CD4-positive, alpha-beta T cell treated with Interferon alpha-2 for 1 hour (primary cell): ENCODE data around the gene ADCY7.

Experiments
- DNase-seq, 2 donors: peaks; one replicate each; pipeline ENCODE4 v3.0.0-alpha.2; 2020 to 2022

The ADCY7 gene

GRCh38 chr16:50300942-50301625, 34.7 kb downstream of the ADCY7 start:
- no peak for DNase-seq

- DNase-seq, result no peak
These were observed 35.5 kb downstream of the ADCY7 start for GRCh38 chr16:50301626-50302471.

DNA sequence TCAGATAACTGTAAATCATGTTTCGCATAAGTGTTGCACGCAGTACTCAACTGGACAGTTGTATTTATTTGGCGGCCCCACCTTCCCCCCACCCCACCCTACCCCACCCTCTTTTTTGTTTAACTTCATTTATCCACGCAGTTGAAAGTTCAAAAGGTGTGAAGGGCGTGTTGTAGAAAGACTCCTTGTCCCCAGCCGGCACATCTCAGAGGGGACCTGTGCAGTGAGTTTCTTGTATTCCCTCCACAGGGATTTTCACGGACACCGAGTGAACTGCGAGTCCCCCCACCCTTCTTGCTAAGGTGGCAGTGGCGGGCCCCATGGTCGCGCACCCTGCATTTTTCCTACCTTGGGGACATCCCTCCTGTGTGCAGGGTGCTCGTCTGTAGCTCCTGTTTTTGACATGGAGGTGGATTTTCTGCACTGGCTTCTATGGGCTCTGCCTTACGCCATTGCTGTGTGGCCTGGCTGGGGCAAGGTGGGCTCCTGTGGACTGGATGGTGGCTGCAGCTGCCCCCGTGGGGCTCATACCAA, 36.2 kb downstream of the ADCY7 start:
- DNase-seq, result no peak

- no peak for DNase-seq
These were observed 36.8 kb downstream of the ADCY7 start for GRCh38 chr16:50303041-50303604.

DNA sequence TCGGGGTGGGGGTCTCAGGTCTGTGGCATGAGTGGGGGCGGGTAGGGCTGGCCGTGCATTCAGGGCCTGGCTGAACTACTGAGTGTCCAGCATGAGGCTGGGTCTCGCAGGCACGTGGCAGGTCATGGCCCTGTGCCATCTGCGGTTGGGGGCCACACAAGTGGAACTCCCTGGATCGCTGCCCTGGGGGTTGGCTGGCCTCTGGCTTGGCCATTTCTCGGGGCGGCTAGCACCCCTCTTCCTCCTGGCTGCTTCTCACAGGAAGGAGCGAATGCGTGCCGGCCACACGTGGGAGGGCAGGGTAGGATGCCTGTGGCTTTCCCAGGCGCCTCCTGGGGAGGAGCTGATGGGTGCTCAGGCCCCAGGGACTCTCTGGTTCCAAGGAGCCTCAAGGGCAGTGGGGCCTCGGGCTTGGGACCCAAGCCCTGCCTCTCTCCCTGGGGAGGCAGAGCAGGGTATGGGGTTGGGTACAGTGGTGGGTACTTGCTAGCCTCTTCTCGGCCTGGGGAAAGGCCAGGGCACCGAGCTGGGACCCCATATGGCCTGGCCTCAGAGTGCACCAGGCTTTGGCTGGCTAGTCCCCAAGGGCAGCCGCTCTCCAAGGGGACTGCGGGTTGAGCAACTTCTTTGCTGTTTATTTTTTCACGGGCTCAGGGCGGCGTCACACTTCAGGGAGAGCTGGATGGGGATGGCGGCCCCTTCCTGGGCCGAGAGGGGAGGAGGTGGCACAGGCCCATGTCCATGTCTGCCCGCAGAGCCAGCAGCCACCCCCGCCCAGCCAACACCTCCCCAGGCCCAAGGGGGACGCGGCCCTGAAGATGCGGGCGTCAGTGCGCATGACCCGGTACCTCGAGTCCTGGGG, 37.5 kb downstream of the ADCY7 start:
- no peak for DNase-seq

DNA sequence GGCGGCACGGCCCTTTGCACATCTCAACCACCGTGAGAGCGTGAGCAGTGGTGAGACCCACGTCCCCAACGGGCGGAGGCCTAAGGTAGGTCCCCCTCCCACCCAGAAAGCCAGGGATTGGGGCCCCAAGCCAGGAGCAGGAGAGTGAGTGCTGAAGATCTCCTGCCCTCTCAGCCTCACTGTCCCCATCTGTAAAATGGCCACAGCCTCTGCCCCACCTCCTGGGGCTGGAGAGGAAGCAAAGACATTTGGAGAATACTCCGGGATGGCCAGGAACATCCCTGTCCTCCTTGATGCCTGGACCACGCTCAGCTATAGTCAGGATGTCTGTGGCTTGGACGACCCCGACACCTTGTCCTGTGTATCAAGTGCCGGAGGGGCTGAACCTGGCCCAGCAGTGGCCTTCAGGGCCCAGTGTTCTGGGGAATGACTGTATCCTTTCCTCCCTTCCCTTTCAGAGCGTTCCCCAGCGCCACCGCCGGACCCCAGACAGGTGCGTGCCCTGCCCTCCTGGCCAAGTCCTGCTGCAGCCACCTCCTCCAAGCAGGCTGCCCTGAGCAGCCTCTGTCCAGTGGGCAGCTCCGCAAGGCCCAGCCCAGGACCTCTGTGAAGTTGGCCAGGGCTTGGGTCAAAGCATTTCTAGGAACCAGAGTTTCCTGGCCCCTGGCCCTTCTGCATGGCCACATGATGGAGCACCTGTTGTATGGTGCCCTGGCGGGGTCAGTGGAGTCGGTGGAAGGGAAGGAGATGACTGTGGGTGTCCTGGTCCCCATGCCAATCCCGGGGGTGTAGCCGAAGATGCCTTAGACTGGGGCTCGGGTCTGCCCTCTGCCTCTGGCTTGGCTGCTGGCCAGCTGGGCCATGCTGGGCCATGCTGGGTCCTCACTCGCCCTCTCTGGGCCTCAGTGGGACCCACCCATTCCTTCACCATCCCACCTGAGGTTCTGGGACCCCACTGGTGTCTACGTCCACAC, 38.4 kb downstream of the ADCY7 start:
- no peak for DNase-seq

- DNase-seq, result no peak
These were observed 39.2 kb downstream of the ADCY7 start for GRCh38 chr16:50305441-50306061.

- no peak for DNase-seq
These were observed 39.9 kb downstream of the ADCY7 start for GRCh38 chr16:50306287-50306686.

GRCh38 chr16:50308237-50308965, 42.0 kb downstream of the ADCY7 start:
- no peak for DNase-seq

DNA sequence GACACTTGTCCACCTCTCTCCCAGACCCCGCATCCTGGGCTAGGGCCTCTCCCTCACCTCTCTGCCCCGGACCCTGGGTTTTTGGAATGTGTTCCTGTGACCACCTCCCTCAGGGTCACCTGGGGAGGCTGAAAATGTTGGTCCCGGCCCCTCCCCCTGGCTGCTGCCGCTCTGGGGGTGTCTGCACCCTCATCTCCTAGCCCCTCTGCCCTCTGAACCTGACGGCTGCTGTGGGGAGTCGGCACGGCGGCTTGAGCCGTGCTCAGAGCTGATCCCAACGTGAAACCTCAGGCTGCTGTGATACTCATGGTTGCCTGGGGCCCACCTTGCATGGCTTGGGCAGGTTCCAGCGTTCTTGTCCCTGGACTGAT, 42.8 kb downstream of the ADCY7 start:
- no peak for DNase-seq

- no peak for DNase-seq
These were observed 43.4 kb downstream of the ADCY7 start for GRCh38 chr16:50309527-50310307.

DNA sequence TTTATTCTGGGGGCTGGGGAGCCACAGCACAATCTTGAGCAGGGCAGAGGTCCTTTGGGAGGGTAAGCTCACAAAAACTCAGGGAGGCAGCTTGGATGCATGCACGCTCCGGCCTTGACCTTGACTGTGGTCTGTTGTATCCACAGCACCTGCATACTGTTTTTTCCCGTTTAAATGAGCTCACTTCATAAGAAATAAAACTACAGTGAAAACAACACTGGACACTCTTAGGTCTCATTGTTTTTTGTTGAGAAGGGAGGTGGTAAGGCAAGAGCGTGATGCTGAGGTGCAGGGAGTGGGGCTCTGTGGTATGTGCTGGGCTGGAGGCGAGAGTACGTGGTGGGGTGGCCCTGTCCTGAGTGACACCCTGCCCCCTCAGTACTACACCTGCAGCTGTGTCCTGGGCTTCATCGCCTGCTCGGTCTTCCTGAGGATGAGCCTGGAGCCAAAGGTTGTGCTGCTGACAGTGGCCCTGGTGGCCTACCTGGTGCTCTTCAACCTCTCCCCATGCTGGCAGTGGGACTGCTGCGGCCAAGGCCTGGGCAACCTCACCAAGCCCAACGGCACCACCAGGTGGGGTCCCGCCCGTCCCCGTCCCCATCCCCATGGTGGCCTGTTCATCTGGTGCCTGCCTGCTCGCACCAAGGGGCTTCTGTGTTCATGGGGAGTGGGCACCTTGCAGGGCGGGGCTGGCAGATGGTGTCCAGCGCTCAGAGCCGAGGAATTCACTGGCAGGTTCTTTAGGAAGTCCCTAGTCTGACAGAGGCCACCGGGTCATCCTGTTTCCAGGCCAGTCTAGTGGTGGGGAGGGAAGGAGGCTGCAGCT, 44.2 kb downstream of the ADCY7 start:
- DNase-seq, result no peak

DNA sequence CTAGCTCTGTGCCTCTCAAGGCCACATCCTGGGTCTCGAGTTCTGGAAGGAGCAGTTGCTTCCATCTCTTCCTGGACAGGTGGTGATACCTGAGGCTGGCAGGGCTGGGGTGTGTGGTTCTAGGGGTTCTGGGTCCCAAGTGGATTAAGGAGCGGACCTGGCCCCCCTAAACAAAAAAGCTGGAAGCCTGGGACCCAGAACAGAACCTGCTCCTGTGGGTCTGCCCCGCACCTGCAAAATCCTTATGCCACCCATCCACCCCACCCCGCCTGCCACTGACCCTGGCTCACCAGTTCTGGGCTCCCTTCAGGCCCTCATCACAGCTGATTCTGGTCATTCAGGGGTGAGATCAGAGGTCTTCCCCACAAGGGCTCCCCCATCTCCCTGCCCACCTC, 44.8 kb downstream of the ADCY7 start:
- no peak for DNase-seq

DNA sequence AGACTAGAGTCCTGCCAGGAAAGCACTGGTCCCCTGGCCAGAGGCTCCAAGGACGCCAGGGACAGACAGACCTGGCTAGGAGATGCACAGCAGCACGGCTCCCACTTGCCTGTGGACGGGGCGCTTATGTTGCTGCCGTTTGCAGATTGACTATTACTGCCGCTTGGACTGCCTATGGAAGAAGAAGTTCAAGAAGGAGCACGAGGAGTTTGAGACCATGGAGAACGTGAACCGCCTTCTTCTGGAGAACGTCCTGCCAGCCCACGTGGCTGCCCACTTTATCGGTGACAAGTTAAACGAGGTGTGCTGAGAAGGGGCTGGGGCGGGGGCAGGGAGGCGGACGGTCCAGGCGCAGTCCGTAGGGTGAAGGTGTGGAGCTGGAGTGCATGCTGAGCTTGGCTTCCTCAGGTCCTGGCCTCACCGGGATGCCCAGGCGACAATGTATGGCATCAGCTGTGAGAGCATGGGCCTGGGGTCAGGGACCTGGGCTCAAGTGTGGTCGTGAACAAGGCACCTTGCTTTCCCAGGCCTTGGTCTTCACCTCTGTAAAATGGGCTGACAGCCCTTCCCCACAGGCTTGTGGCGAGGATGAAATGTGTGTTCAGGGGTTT, 45.6 kb downstream of the ADCY7 start:
- no peak for DNase-seq

- peak; percentile 41 to 53 for DNase-seq
These were observed 47.5 kb downstream of the ADCY7 start for GRCh38 chr16:50313596-50314478.

DNA sequence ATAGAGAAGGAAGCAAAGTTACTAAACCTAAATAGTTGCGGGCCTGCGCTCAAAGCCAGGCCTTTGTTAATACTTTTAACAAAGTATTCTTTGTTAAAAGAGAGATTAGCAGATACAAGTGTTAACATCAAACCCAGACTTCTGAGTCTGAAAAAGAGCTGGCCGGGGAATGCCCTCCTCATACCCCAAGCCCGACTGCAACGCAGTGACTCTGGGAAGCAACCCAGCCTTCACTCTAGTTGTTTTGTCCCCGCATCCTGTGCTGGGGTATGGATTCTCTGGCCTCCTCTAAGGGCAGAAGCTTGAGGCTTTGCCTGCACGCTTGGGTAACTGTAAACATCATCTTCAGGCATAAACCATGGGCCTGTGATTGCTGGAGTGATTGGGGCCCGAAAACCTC, 48.3 kb downstream of the ADCY7 start:
- DNase-seq, result no peak

DNA sequence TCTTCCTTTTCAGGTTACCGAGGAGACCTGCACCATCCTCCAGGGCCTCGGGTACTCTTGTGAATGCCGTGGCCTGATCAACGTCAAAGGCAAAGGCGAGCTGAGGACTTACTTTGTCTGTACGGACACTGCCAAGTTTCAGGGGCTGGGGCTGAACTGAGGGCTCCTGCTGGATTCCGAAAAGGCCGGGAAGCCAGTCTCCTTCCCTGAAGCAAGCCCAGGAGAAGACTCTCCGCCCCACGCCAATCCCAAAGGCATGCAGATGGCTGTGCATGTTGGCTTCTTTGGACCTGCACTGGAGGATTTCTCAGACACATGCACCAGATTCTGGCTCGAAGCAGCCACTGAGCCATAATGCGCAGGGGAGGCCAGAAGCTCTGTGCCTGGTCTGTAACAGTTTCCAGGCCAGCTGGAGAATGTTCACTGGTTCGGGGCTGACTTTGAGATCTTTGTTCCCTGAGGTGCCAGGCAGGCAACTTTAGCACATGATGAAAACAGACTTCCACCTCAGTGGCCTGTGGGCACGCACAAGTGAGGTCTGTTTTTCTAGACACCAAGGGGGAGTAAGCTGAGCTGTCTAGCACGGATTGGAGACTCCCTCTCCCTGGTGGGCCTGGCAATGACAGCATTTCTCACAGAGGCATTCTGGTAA, 49.1 kb downstream of the ADCY7 start:
- no peak for DNase-seq
